Body of pancreas (tissue), 4 donors: ENCODE results near the gene ANTXR1.
"Not testable (repeated sequence)": the region's sequence is repeated elsewhere in the genome, so short reads cannot be mapped to it uniquely, and the experiment has no call there.

Experiments used
- POLR2A ChIP-seq, 3 donors: fragments of 450-650 bp; IDR thresholded peaks; one replicate each; pipeline ENCODE4 v1.6.1; 2016; ENCODE audit warnings: antibody characterized with exemption in 3 of 3, mild to moderate bottlenecking in 2 of 3
- TF ChIP-seq, protein P1 (sequence below), 7 experiments: fragments of 450-650 bp in 4 of 7; fragments of 200-600 bp in 3 of 7; sonication (generic) in 3 of 7; IDR thresholded peaks; one replicate each; pipeline ENCODE4 v1.5.1; 2016 to 2019; ENCODE audit warnings: antibody characterized with exemption in 7 of 7

- TF ChIP-seq, protein P1, sequence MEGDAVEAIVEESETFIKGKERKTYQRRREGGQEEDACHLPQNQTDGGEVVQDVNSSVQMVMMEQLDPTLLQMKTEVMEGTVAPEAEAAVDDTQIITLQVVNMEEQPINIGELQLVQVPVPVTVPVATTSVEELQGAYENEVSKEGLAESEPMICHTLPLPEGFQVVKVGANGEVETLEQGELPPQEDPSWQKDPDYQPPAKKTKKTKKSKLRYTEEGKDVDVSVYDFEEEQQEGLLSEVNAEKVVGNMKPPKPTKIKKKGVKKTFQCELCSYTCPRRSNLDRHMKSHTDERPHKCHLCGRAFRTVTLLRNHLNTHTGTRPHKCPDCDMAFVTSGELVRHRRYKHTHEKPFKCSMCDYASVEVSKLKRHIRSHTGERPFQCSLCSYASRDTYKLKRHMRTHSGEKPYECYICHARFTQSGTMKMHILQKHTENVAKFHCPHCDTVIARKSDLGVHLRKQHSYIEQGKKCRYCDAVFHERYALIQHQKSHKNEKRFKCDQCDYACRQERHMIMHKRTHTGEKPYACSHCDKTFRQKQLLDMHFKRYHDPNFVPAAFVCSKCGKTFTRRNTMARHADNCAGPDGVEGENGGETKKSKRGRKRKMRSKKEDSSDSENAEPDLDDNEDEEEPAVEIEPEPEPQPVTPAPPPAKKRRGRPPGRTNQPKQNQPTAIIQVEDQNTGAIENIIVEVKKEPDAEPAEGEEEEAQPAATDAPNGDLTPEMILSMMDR (IDR thresholded peaks at IDR 0.05), result not testable (repeated sequence)
- not testable (repeated sequence) for TF ChIP-seq POLR2A (IDR thresholded peaks at IDR 0.05)
Observed at GRCh38 chr2:69235835-69236234, 222.9 kb downstream of the ANTXR1 start.
